ENCODE data around the gene TMEM106C.
A peak's percentile ranks its signal among the peaks of the same experiment; 100 is the strongest.

The TMEM106C gene

DNA sequence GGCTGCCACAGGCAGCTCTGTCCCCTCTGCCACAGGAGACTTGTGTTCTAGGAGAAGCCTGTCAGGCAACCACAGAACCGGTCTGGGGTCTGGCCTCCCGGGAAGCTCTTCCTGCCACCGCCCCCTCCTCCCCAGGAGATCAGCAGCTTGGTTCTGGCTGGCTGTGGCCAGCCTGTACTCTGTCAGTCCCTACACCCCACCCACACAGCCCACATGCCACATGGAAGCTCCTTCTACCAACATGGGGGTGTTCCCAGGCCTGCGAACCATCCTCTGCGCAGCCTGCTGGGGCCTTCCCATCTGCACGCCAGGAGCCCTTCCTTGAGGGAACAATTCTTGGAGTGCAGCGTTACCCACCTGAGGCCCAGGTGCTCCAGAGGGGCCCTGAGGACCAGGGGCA is 16.8 kb downstream of the TMEM106C start:
- DNase-seq = no peak

DNA sequence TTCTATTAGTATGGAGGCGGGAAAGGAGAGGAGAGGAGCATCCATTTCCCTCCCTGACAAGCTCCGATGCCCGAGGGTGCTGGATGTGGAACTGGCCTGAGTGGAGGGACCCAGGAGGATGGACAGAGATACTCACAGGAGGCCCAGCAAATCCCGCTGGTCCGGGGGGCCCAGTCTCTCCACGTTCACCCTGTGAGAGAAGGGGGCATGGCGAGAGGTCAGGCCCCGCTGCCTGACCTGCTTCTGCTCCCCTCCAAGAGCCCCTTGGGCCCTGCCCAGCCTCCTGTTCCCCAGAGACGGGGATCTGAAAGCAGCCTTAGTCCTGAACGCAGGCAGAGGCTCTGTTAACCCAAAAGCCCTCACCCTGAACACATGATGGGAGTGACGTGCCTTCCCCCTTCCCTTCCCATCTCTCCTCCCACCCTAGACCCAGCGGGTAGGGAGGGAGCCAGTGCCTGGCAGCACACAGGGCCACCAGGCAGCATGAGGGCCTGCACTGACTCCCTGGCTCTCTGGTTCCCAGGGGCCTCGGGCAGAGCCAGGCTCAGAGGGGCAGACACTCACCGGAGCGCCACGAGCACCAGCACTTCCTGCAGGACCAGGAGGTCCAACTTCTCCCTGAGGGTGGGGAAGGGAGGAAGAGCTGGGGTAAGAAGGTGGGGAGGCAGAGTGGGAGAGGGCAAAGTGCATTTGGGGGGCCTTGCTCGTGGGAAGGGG is 17.5 kb downstream of the TMEM106C start:
- DNase-seq = no peak

DNA sequence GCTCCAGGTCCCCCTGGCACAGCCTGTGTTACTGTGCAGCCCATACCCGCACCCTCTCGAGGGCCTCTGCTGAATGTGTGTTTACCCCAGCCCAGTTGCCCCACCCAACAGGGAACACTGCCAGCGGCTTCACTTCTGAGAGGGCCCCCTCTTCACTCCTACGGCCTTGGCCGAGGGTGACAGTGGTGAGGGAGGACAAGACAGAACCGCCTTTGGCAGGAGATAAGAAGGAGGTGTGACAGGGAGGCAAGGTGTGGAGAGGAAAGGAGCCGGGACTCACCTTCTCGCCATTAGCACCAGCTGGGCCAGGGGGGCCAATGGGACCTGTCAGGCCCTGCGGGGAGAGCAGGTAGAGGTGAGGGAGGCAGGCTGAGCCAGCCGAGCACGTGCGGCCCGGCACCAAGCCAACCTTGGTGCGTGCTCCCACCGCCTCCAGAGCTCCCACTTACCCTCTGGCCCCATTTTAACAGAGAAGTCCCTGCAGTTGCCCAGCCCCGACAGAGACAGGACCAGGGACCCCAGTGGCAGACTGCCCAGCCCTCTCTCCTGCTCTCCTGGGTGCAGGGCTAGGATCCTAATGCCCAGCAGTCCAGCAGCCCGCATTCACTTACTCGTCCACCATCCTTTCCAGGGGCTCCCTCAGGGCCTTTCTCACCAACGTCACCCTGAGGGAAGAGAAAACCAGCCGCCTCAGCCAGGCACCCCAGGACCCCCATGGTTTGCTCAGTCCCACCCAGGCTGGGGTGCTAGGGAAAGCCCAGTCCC is 18.3 kb downstream of the TMEM106C start:
- no peak for DNase-seq

DNA sequence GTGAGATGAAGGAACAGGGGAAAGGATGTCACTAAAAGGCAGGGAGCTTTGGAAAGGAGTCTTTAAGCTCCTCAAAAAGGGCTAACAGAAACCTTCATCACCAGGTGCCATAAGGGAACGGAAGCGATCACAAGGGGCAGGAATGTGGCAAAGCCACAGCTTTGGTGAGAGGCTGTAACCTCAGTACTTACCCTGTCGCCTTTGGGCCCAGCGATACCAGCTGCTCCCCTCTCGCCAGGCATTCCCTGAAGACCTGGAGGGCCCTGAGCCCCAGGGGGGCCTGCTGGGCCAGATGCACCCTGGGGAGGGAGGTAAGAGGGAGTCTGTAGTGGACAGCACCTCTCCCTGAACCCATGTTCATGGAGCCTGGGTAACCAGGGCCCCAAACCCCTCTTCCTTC is 18.9 kb downstream of the TMEM106C start:
- no peak for DNase-seq

DNA sequence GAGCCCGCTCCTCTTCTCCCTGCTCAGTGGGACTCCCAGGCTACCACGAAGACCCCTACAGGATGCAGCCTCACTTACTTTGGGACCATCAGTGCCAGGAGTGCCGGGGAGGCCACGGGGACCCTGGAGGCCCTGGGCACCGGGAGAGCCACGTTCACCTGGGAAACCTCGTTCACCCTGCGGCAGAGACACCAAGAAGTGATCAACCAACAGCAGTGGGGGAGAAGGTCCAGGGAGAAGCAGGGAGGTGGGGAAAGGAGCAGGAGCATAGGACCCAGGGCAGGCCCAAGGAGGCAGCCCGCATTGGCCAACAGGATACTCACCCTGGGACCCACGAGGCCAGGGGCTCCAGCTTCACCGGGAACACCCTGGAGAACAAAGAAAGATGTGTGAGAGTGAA is 19.4 kb downstream of the TMEM106C start:
- no peak for DNase-seq

DNA sequence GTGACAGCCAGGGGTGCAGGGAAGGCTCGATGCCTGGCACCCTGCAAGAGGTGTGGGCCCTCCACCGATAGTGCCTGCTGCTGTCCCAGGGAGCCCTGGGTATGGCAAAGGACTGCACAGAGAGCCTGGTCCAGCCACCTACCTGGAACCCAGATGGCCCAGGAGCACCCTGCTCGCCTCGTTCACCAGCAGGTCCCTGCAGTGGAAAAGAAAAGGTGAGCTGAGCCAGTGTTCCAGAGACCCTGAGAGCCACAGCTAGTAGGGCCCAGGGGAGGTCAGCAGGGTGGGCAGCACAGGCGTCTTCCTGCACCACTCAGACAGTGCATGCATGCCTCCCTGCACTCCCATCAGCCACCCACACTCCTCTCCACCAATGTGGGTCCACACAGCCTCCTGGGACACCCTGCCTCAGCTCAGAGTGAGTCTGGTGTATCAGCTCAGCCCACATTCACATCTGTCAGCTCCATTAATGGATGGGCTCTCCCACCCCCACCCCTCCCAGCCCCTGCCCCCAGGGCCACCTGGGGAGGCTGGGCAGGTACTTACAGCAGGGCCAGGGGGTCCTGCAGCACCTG is 20.2 kb downstream of the TMEM106C start:
- no peak for DNase-seq

DNA sequence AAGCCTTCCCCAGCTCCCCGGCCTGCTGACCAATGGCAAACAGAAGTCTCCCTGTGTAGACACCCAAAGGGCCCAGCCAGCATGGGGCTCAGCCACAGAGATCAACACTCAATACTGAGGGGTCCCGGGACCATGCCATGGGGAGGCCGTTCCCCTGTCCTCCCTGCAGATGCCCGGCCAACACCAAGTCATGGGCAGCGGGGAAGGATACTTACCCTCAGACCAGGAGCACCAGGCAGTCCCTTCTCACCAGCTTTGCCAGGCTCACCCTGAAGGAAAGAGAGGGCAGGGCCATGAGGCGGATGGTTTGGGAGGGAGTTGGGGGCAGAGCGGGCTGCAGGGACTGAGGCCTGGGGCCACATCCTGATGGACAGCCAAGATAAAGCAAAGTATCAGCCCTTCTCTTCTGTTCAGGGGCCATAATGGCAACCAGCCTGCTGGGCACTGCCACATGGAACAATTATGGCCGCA is 21.0 kb downstream of the TMEM106C start:
- DNase-seq = no peak

DNA sequence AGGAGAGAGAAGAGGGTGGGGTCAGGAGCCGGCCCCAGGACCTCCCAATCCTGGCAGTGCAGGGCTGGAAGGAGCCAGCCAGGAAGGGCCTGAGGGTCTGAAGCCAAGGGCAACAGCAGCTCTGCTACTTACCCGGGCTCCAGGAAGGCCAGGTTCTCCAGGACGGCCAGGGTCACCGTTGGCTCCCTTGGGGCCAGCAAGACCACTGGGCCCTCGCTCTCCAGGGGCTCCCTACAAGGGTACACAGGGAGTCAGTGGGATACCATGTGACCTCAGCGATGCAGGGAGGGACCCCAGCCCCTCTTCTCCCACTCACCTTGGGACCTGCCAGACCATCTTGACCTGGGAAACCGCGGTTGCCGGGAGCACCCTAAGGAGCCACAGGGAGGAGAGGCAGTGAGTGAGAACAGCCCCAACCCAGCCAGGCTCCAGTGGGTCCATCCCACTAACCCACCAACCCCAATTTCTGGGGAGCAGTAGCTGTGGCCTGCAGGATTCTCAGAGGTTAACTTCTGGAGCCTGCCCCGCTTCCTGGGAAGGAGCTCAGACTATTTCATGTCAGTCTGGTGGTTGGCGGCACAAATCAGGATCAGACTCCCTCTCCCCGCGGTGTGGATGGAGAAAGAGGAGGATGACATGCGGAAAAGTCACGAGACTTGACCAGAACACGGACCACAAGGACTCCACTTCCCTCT is 22.3 kb downstream of the TMEM106C start:
- no peak for DNase-seq

DNA sequence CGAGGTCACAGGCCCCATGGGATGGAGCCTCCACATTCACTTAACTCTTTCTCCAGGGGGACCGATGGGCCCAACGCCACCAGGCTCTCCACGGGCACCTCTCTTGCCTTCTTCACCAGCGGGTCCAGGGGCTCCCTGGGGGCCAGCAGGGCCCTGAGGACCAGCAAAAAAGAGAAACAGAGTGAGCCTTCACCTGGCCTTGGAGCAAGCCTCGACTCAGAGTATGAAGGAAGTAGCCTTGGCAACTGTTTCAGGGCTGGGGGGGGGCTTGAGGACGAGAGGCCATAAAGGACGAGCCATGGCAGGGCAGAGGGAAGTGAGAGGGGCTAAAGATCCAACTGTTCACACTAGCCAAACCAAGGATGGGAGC is 22.9 kb downstream of the TMEM106C start:
- DNase-seq = no peak

DNA sequence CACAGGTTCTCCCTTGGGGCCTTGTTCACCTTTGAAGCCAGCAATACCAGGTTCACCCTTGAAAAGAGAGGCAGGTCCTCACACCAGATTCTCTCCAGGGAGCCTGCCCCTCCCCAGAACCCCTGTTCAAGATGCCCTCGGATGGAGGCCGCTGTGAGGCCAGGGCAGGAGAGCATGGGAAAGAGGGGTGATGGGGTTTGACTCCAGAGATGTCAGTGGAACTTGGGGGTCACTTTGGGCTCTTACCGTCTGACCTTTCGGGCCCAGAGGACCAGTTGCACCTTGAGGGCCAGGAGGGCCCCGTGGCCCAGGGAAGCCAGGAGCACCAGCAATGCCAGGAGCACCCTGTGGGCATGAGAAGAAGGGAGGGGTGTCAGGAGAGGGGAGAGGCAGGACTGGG is 23.4 kb downstream of the TMEM106C start:
- DNase-seq = no peak

DNA sequence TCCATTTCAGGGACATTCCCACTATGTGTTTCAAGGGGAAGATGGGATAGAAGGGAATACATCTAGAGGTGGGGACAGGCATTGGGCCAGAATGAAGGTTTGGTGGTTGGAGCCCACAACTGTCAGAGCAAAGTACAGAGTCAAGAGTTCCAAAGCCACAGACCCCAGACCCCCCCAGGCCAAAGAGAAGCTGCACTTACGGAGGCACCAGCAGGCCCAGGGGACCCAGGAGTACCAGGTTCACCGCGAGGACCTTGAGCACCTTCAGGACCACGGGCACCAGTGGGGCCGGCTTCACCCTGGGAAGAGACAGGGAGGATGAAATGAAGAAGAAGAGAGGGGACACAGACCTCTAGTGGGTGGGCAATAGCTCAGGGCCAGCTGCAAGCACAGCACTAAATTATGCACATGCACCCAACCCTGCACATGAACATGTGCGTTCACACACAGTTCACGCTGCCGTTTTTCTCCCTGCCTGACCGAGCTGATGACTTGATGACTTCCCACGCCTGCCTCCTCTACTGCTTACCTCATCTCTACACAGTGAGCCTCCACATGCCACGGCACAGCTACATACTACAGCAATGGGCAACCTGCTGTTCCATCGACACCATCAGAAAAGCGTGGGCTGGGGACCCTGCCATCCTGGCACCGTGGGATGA is 24.1 kb downstream of the TMEM106C start:
- DNase-seq = no peak

DNA sequence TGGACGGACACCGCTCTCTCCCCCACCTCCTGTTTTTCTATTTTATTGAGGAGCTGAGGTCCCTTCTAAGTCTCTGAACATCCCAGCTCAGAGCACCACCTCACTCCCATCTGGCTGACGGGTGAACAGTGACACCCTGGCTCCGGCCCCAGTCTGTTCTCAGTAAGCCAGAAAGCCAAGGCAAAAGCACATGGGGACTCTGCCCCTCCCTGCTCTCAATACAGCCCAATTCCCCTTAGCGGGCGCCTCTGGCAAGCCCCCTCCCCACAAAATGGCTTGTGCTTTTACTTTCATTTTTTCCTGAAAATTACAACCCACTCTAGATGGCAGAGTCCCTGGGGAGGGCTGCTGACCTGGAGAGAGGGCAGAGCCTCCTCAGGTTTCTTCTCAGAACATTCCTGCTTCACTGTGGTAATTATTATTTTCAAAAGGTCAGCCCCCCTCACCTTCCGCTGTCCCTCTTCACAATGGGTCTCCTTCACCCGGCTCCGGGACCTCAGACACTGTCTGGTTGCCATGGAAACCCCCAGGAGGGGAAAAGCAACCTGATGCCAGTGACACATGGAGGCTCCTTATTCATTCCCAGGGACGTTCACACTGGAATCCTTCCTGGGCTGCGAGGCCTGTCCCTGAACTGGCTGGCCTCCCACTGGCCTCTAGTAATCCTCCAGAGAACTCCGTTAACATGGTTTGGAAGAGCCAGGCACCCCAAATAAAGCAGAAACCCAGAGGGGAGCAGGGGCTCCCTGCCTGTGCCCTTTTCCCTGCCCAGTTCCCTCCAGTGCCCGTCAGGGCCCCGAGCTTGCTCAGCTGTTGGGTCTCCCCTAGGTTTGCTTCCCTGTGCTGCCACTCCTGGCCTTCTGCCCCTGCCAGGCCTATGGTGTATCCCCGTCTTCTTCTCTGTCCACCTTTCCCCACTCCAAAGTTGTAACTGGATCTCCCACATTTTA is 25.0 kb downstream of the TMEM106C start:
- DNase-seq = no peak

DNA sequence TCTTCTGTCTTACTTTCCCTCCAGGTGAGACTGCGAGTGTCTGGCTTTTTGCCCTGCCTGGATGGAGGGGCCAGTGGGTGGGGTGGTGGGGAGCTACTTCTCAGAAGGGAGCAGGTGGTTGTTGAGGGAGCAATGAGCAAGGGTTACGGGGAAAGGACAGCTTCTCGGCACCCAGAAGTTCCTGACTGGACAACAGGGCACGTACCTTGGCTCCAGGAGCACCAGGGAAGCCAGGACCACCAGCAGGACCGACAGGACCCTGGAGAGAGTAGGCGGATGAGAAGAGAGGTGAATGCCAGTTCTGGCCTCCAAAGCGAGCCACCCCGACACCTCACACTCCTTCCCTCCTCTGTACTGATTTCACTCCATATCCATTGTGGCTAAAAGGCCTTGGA is 25.6 kb downstream of the TMEM106C start:
- no peak for DNase-seq

DNA sequence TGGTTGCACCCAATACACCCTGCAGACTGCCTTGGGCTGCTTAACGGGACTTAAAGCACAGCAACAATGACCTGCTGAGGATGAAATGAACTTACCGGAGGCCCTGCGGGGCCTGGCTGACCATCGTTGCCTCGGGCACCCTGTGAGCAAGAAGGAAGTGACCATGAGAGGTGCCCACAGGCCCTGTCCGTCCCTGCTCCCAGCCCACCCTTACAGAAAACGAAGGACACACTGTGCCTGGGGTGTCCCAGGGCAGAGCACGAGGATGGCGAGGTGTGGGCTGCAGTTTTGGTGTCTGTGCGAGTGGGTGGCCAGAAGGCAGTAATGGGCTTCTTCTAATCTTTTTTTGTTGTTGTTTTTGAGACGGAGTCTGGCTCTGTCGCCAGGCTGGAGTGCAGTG is 26.3 kb downstream of the TMEM106C start:
- no peak for DNase-seq

DNA sequence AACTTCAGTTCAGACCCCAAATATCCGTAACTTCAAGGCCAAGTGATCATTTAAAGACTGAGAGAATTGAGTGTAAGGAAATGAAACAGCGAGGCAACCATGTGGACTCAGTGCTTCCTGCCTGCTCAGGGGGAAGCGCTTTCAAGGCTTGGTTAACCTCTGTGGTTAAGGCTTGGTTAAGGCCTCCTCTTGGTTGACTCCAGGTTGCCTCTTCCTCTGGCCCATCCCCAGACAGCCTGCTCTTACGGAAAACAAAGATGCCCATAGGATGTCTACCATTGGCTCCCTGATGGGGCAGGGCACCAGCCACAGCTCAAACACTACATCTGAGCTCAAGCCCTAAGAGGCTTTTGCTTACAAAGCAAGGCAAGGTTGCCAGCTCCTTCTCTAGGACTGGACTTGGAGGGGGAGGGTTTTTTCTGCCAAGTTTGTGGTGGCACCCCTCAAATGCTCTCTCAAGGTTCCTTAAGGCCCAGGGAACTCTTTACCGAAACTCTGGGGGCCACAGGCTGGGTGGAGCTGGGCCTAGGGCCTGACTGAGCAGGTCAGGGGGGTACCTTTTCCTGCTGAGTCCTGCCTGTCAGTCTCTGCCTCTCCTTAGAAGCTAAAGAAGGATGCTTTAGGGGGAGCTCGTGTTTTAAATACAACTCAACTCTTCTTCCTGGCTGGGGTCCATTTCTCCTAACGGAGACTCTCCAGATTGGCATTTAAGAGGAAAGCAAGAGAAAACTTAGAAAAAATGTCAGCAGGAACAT is 27.1 kb downstream of the TMEM106C start:
- DNase-seq = peak; percentile 20

DNA sequence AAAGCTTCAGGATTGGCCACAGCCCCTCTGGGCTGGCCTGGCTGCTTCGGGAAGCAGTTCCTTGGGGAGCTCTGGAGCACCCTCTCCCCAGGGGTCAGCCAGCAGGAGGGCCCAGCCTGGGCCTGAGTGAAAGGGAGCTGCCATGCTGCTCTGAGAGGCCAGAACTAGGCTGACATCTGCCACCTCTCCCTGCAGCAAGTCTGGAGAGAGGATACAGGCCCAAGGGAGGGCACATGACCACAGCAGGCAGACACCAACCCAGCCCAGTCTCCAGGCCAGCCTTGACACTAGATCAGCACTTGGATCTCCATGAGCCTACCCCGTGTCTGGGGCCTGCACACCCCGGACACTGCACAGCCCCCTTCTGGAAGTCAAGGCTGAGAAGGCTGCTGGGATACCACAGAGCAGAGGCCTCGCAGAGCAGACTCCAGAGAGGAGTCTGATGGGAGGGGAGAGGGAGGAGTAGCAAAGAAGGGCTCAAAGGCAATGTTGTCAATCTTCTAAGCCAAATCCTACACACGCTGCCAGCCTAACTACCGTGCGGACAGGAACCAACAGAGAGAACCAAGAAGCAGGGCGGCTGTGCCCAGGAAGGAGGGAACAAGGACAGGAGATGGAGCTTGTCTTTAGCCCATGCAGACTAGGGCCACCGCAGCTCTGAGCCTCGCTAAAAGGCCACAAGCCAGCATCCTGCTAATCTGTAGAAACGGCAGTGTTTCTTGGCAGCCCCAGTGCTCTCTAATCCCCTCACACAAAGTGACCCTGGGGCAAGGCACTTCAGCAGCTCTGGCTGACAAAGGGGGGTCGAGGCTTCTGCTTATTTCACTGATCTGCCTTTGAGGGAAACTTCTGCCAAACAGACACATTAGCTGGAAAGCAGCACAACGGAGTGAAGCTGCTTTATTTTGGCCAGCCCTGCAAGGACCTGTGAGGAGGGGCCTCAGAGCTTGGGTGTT is 28.0 kb downstream of the TMEM106C start:
- DNase-seq = peak; percentile 83

DNA sequence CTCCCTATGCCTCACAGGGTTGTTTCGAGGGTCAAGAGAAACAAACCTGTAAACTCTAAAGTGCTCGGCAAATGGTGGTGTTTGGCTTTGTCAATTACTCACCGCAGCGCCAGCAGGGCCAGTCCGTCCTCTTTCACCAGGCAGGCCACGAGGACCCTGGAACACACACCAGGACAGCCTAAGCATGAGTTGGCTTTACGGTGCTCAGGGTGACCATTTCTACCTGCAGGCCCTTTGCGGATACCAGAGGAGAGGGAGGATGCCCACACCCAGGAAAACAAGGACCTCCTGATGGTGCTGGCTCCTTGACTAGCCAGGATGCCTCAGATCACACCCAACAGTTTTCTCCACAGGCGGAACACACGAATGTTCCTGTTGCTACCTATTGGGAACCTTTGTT is 29.4 kb downstream of the TMEM106C start:
- no peak for DNase-seq

DNA sequence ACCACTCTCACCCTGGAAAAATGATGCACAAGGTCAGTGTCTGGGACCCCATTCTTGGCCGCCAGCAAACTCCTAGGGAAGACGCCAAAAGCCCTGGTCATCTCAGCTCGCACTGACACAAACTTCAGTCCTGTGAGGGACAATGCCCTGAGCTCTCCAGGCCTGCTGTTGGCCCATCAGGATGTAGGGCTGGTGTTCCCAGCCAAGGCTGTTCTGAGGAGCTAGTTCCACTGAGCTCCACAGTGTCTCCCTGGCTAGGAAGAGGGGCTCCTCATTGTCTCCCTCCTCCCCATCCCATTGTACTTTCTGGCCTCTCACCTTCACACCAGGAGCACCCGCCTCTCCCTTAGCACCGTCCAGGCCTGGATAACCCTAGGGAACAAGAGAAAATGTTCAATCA is 30.1 kb downstream of the TMEM106C start:
- DNase-seq = no peak

DNA sequence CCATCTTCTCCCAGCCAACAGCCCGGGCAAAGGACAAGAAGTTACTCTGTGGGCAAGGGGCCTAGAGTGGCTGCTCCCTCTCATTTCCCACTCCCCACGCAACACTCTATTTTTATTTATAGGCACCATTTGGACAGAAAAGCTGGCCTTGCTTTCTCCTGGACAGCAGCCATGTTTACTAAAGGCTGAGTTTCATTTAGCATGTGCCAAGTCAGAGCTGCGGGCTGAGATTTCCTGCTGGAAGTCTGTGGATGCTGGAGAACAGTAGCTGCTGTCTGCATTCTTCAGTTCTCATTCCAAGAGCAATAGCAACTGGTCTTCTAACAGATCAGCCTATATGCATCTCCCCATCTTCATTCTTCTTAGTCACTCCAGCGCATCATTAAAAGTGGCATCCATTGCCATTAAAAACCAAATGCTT is 32.6 kb downstream of the TMEM106C start:
- no peak for DNase-seq

DNA sequence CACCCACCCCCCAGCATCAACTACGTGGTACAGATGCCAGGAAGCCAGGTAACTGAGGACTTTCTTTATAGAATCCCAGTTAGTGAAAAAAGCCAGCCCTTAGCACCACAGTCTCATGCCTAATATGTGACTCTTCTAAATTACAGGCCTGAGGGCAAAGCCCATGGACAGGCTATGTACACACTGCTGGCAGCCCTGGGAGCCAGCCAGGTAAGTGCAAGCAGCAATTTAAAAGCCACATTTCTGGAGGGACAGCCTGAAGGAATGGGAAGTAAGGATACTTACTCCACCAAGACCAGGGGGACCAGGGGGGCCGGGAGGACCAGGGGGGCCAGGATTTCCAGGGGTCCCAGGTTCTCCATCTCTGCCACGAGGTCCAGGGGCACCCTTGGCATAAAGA is 33.9 kb downstream of the TMEM106C start:
- DNase-seq = no peak

Data from NCI-H82 (cell line).